DND-41 (cell line): ENCODE results near the gene LONP2.

Experiments used
- EZH2 ChIP-seq: IDR thresholded peaks from 3 replicates; pipeline ENCODE4 v1.6.1; 2012; ENCODE audit warnings: borderline replicate concordance, low read depth, mild to moderate bottlenecking, moderate library complexity, low read length, inconsistent platforms; ENCODE audit not compliant: severe bottlenecking
- TF ChIP-seq, protein P1 (sequence below): IDR thresholded peaks from 2 replicates; pipeline ENCODE4 v1.5.1; 2012; ENCODE audit warnings: borderline replicate concordance, low read length, moderate library complexity, mild to moderate bottlenecking; ENCODE audit not compliant: poor library complexity, severe bottlenecking; ENCODE audit errors: extremely low read depth

DNA sequence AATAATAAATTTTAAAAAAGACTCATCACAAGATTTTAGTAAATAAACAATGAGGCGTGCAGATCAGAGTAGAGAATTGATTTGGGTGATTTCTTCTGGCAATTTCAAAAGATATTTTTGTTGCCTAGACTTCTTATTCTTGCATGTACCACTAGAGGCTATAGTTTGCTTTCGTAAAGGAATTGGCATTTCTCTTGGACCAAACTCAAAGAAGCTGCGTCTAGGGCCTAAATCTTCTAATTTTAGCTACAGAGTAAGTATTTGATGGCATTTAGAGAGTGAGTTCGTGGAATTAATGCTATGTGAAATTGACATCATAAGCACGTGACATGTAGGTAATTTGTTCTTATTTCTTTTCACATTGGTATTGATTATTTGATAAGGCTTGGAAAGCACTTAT, 27.6 kb downstream of the LONP2 start:
- TF ChIP-seq, protein P1, sequence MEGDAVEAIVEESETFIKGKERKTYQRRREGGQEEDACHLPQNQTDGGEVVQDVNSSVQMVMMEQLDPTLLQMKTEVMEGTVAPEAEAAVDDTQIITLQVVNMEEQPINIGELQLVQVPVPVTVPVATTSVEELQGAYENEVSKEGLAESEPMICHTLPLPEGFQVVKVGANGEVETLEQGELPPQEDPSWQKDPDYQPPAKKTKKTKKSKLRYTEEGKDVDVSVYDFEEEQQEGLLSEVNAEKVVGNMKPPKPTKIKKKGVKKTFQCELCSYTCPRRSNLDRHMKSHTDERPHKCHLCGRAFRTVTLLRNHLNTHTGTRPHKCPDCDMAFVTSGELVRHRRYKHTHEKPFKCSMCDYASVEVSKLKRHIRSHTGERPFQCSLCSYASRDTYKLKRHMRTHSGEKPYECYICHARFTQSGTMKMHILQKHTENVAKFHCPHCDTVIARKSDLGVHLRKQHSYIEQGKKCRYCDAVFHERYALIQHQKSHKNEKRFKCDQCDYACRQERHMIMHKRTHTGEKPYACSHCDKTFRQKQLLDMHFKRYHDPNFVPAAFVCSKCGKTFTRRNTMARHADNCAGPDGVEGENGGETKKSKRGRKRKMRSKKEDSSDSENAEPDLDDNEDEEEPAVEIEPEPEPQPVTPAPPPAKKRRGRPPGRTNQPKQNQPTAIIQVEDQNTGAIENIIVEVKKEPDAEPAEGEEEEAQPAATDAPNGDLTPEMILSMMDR: no peak
- TF ChIP-seq EZH2: no peak
